ENCODE results near the gene CTNNBIP1.

The CTNNBIP1 gene

GRCh38 chr1:9903801-9904527, 6.1 kb downstream of the CTNNBIP1 start:
- DNase-seq, result no peak

- DNase-seq, result no peak
Measured at GRCh38 chr1:9902060-9902452, 8.0 kb downstream of the CTNNBIP1 start.

- no peak for DNase-seq
Measured at GRCh38 chr1:9901148-9902059, 8.7 kb downstream of the CTNNBIP1 start.

GRCh38 chr1:9900142-9901043, 9.7 kb downstream of the CTNNBIP1 start:
- DNase-seq, result peak; percentile 70 to 76

DNA sequence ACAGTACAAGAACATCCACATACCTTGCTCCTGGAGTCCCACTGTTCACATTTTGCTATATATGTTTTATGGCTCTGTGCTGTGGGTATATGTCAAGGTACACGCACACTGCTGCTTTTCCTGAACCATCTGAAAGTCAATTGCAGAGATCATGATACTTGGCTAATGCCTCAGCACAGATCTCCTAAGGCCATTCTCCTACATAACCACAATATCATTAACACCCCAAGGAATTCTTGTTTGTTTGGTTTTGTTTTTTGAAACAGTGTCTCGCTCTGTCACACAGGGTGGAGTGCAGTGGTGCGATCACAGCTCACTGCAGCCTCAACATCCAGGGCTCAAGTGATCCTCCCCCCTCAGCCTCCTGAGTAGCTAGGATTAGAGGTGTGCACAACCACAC, 16.0 kb downstream of the CTNNBIP1 start:
- DNase-seq, result no peak

GRCh38 chr1:9892563-9893528, 17.2 kb downstream of the CTNNBIP1 start:
- no peak for DNase-seq

DNA sequence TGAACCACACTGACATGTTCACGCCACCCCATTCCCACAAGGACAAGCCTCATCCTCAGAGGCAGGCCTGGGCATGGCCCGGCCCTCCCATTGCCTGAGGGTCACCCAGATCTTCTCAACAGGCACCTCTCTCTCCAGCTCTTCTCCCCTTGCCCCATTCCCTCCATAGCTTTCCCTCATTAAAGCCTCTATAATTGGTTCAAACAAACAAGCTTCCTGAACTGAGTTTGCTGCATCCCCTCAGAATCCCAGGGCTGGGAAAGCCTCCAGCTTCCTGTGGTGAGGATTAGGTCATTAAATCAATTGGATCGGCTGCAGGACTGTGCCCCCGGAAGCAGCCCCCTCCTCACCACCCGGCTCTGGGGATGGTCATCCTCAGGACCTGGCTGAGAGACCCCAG, 18.9 kb downstream of the CTNNBIP1 start:
- no peak for DNase-seq

DNA sequence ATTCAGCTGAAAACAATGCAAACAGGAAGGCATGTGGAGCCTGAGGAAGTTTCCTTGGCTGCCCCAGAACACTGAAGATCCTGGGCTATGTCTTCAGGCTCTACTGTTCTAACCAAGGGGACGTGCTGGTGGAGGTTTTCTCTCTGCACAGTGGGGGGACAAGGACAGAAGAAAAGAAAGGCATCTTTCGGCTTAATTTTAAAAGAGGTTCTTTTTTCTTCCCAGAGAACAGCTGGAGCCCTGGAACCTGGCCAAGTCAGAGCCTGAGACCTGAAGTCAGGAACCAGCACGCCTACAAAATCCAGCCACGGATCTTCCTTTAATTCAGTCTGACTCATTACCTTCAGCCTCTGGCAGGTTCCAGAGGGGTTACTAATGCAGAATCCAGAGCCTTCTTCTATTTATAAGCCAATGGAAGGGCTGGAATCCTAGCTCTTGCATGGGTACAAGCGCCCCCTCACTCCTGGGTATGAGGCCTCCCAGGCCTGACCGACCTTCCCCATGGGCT, 19.8 kb downstream of the CTNNBIP1 start:
- DNase-seq, result no peak

DNA sequence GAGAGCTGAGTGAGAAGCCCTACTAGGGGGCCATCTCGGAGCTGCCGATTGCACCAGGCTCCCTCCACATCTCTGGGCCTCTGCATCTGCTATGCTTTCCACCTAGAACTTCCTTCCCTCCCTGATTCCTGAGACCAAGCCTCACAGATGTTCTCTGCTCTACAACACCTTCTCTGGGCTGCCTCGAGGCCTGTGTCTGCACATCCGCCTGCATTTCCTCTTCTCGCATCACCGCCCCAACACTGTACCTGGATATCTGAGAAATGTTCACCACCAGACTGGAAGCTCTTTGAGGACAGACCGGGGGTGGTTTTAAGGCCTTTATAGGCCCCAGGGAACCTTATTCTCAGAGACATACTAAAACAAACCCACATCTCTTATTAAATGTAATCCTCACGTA, 20.7 kb downstream of the CTNNBIP1 start:
- no peak for DNase-seq

DNA sequence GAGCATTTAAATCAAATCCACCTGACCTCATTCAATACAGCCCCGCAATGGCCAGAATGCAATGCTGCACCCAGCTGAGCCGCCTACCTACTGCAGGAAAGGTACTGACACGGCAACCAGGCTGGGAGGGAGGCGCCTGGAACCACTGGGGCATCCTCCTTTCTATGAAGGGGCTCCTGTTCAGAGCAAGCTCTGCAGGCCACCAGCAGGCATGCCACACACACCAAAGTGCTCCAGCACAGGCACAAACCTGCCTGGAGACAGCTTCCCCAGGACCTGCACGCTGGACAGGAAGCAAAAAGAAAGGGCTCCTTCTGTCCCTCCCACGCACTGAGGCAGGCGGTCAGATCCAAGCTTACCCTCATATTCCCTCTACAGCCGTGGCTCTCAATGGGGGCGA, 21.2 kb downstream of the CTNNBIP1 start:
- no peak for DNase-seq

- DNase-seq, result no peak
Measured at GRCh38 chr1:9887070-9887469, 23.0 kb downstream of the CTNNBIP1 start.

- no peak for DNase-seq
Measured at GRCh38 chr1:9886092-9886742, 23.9 kb downstream of the CTNNBIP1 start.

DNA sequence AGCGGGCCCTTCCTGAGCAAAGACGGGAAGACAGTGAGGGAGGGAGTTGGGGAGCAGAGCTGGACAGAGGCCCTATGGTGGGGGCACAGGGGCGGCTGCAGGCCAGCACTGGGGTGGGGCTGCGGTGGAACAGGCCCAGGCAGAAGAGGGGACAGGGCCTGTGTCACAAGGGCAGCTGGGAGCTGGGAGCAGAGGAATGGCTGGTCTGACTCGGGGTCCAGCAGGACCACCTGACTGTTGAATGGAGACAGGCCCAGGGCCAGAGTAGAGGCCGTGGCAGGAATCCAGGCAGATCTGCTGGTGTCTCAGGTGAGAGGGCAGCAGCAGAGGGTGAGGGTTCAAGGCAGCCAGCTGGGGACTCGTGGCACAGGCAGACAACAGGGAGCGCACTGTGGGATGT, 25.3 kb downstream of the CTNNBIP1 start:
- DNase-seq, result no peak

DNA sequence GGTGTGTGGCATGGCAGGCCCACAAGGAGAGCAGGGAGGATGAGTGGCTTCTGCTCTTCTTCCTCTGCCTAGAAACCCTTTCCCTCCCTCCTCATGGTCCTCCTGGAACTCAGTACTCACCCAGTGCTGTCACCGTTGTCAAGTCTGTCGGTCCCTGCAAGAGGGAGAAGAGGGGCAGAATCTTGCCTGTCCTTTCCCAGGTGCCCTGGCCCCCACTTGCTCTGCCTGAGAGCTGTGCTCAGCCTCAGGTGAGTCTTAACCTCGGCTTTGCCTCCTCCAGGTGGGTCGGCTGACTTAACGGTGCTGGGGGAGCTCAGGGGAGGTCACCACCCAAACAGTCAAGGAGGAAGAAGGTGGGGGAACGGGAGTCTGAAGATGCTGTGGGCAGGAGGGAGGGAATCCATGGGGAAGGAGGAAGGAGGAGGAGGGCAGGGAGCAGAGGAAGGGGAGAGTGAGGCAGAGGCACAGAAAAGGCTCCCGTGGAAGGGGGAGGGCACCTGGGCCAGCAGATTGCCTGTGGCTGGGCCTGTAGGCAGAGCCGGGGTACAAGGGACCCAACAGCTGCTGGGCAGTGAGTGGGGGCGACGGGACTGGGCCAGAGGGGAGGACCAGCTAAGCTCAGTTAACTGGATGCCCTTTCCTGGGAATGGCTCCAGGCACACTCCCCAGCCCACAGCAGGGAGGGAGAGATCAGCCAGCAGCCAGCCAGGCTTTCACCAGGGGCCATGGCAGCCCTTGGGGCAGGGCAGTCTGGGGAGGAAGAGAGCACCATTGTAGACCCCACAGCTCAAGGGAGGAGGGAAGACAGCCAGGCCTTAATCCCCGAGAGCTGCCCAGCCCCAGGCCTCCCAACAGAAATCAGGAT, 26.3 kb downstream of the CTNNBIP1 start:
- no peak for DNase-seq

DNA sequence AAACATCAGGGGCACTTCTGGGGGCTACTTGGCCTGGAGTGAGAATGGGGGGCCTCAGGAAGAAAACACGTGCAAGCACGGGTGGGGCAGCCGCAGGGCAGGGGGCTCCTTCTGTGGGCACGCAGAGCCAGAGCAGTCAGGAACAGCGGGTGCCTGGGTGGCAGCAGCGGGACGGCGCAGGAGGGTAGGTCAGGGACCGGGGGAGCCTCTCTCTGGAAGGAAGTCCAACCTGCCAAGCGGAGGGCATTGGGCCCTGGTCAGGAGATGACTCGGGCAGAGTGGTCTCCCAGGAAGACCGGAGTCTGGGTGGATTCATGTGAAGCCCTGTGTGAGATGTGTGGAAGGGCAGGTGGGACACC, 27.1 kb downstream of the CTNNBIP1 start:
- DNase-seq, result no peak

GRCh38 chr1:9882296-9882944, 27.6 kb downstream of the CTNNBIP1 start:
- no peak for DNase-seq

GRCh38 chr1:9881838-9882249, 28.2 kb downstream of the CTNNBIP1 start:
- DNase-seq, result no peak

DNA sequence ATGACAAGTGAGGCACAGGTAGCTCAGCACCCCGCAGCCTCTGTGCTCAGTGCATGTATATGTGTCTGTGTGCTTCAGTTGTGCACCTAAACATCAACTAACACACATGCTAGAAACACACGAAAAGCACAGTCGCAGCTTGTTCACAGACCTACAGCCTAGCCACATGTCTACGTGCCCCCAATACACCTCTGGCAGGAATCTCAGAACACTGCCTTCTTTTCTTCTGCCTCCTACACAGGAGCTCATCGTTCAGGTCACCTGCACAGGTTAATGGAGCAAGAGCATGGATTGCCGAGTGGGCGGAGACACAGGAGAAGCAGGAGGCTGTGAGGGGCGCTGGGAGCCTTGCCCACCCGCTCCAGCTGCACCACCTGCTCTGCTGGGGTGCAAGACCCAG, 31.7 kb downstream of the CTNNBIP1 start:
- DNase-seq, result no peak

GRCh38 chr1:9877962-9878361, 32.1 kb downstream of the CTNNBIP1 start:
- no peak for DNase-seq

DNA sequence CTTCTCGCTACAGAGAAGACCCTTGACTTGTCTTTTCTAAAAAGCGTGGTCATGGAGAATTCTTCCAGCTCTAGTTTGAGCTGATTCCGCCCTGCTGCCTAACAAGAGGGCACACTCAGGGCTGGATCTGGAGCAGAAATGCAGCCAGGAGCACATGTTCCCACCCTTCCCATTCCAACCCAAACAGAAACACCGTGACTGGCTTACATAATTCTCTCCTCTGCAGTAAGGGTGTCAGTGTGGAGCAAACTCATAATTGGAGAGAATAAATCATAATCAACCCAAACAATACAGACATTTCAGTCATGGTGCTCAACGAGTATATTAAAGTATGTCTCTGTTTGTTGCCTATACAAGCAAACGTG, 34.5 kb downstream of the CTNNBIP1 start:
- no peak for DNase-seq

All from SHP77 (cell line).